K562 (cell line): ENCODE measurements around the gene ACBD6. TPM values are rescaled to one million over a fixed set of nuclear protein-coding genes. Genes with fewer than 3 reads are reported as not detected.

Experiments used
- ATAC-seq: fragments of 200-7000 bp; cut with Tn5 transposase; 3 replicates; pipeline ENCODE4 v1.9.1; 2020; ENCODE audit warnings: moderate library complexity
- BruUV-seq: library from RNA; stranded (reverse); fragments of 400-500 nt; replicated peaks from 2 replicates; lab custom pipeline; 2021; lab: Mats Ljungman, UMichigan
- CTCF ChIA-PET: fragments of 300-600 bp; formaldehyde crosslinking; extraction: SDS; loops from one replicate; lab custom pipeline; 2021; ENCODE audit warnings: low intra/inter-chr PET ratio; lab: Yijun Ruan, JAX
- POLR2A ChIA-PET: fragments of 300-600, 350-650 bp; sonication (Branson Sonifier 250); formaldehyde crosslinking; extraction: SDS; loops from one replicate; lab custom pipeline; 2021; ENCODE audit warnings: antibody characterized with exemption, inconsistent platforms; lab: Yijun Ruan, JAX
- DNase-seq, 4 experiments: peaks; one replicate each; pipeline versions ENCODE4 v3.0.0 to v3.0.0-alpha.2; 2011 to 2018; ENCODE audit warnings: low spot score in 3 of 4, mixed read lengths in 3 of 4; ENCODE audit errors: extremely low read depth in 1 of 4
- FAIRE-seq: peaks from 2 replicates; lab custom pipeline; 2011; peaks lifted over from hg19 to GRCh38; lab: Jason Lieb, UNC
- H2AFZ ChIP-seq: 2 replicates; pipeline ENCODE4 v1.6.0; 2011; ENCODE audit warnings: low read depth, low read length, control low read depth, inconsistent platforms
- H3K27ac ChIP-seq: fragments of 200-600 bp; 3 replicates; pipeline ENCODE4 v1.8.0; 2011; ENCODE audit warnings: low read depth, mild to moderate bottlenecking, control low read depth, inconsistent platforms, low read length, moderate library complexity, mixed read lengths; ENCODE audit errors: extremely low read depth
- H3K27me3 ChIP-seq, 2 experiments: fragments of 300-600 bp in 1 of 2; 2 replicates in 1 of 2; 3 replicates in 1 of 2; pipeline versions ENCODE4 v1.6.0 to v1.8.0; 2011; ENCODE audit warnings: inconsistent platforms in 2 of 2, low read length in 2 of 2, mild to moderate bottlenecking in 1 of 2, mixed read lengths in 1 of 2, moderate library complexity in 1 of 2; ENCODE audit not compliant: control insufficient read depth in 2 of 2, insufficient read depth in 2 of 2
- H3K36me3 ChIP-seq: fragments of 300-600 bp; 3 replicates; pipeline ENCODE4 v1.8.0; 2011; ENCODE audit warnings: mild to moderate bottlenecking, low read length, inconsistent platforms; ENCODE audit not compliant: control insufficient read depth, insufficient read depth
- H3K4me1 ChIP-seq, 2 experiments: fragments of 200-600 bp in 1 of 2; replicated peaks in 1 of 2; 2 replicates in 1 of 2; 3 replicates in 1 of 2; pipeline versions ENCODE4 v1.5.1 to v1.8.0; 2011; ENCODE audit warnings: inconsistent platforms in 2 of 2, low read length in 2 of 2, mild to moderate bottlenecking in 1 of 2, mixed read lengths in 1 of 2, moderate library complexity in 1 of 2; ENCODE audit not compliant: control insufficient read depth in 2 of 2, insufficient read depth in 2 of 2
- H3K4me2 ChIP-seq: 2 replicates; pipeline ENCODE4 v1.6.1; 2011; ENCODE audit warnings: low read length, control low read depth, inconsistent platforms, mixed read lengths; ENCODE audit not compliant: insufficient read depth
- H3K4me3 ChIP-seq: fragments of 200-600 bp; sonication (generic), shearing (Covaris generic); 2 replicates; pipeline ENCODE4 v1.5.1; 2016; ENCODE audit warnings: control low read depth, inconsistent platforms
- H3K79me2 ChIP-seq: fragments of 200-600 bp; 3 replicates; pipeline ENCODE4 v1.8.0; 2011; ENCODE audit warnings: low read length, inconsistent platforms; ENCODE audit not compliant: control insufficient read depth, insufficient read depth
- H3K9ac ChIP-seq, 2 experiments: 2 replicates each; pipeline versions ENCODE4 v1.6.0 to v1.6.1; 2011; ENCODE audit warnings: low read depth in 2 of 2, low read length in 2 of 2, control low read depth in 1 of 2, inconsistent platforms in 1 of 2, mild to moderate bottlenecking in 1 of 2, mixed read lengths in 1 of 2; ENCODE audit not compliant: insufficient read depth in 1 of 2
- H3K9me1 ChIP-seq: one replicate; pipeline ENCODE4 v1.6.0; 2011; ENCODE audit warnings: inconsistent platforms, mild to moderate bottlenecking, low read length, moderate library complexity; ENCODE audit not compliant: control insufficient read depth, insufficient read depth
- H3K9me3 ChIP-seq: replicated peaks from 2 replicates; pipeline ENCODE4 v1.5.1; 2011; ENCODE audit warnings: low read depth, low read length, inconsistent platforms; ENCODE audit not compliant: control insufficient read depth, insufficient read depth
- H4K20me1 ChIP-seq: replicated peaks from 2 replicates; pipeline ENCODE4 v1.6.1; 2011; ENCODE audit warnings: low read length, inconsistent platforms, mixed read lengths; ENCODE audit not compliant: control insufficient read depth, insufficient read depth
- ERF ChIP-seq: fragments of 450-650 bp; formaldehyde crosslinking; IDR thresholded peaks from 2 replicates; pipeline ENCODE4 v1.4.0; 2020; ENCODE audit warnings: mild to moderate bottlenecking, mixed read lengths
- KDM1A ChIP-seq, 2 experiments: fragments of 450-650 bp; IDR thresholded peaks; 2 replicates each; pipeline ENCODE4 v1.6.1; 2016; ENCODE audit warnings: mild to moderate bottlenecking in 2 of 2
- PHF21A ChIP-seq: fragments of 450-650 bp; IDR thresholded peaks from 2 replicates; pipeline ENCODE4 v1.6.1; 2017; ENCODE audit warnings: low read depth, borderline replicate concordance
- WGBS: fragments of 100-300 bp; shearing (Covaris generic); methylation state at CpG from one replicate; pipeline ENCODE4 v1.1.6; 2016; ENCODE audit warnings: low coverage, mixed read lengths; ENCODE audit not compliant: insufficient coverage; ENCODE audit errors: missing lambda C conversion rate; 5-methylcytosine and 5-hydroxymethylcytosine counted together
- in situ Hi-C: fragments of 300-500 bp; cut with MboI; formaldehyde crosslinking; loops from 4 replicates; pipeline ENCODE4 v1.15.0; 2018; ENCODE audit warnings: inconsistent platforms, mixed read lengths
- intact Hi-C: fragments of 100-400 bp; cut with micrococcal nuclease; formaldehyde crosslinking; loops from 2 replicates; pipeline ENCODE4 v1.14.2; 2022
- polyA plus RNA-seq, 8 experiments: library from polyadenylated mRNA; depleted of rRNA in 4 of 8; stranded (reverse) in 5 of 8; unstranded in 3 of 8; fragments of >200 nt; fragmentation: Nextera tagmentation in 2 of 8; fragmentation: Illumina TruSeq in 1 of 8; extraction: Ambion mirVana in 2 of 8; extraction: Trizol in 1 of 8; gene quantifications; 2 replicates each; pipeline versions ENCODE4 v1.2.1 to v1.2.3, GENCODE V29; 2011 to 2014; ENCODE audit warnings: inconsistent platforms in 1 of 8, missing spikeins in 1 of 8
- total RNA-seq, 7 experiments: library from RNA; depleted of rRNA in 6 of 7; stranded (reverse); fragments of >200 nt in 6 of 7; fragmentation: Illumina TruSeq in 2 of 7; extraction: Trizol in 2 of 7; gene quantifications; 2 replicates each; pipeline versions ENCODE4 v1.2.1 to v1.2.3, GENCODE V29; 2011 to 2021; ENCODE audit warnings: low replicate concordance in 1 of 7
- TF ChIP-seq, protein P1 (sequence below), 3 experiments: IDR thresholded peaks in 2 of 3; conservative IDR thresholded peaks in 1 of 3; 2 replicates each; pipeline ENCODE4 v1.5.1; 2011 to 2012; ENCODE audit warnings: low read length in 3 of 3, mild to moderate bottlenecking in 3 of 3, control low read depth in 2 of 3, improper control_type of control experiment in 1 of 3, inconsistent platforms in 1 of 3, low read depth in 1 of 3, mixed read lengths in 1 of 3, moderate library complexity in 1 of 3; ENCODE audit not compliant: insufficient read depth in 2 of 3

Gene ACBD6
- total and polyA plus RNA-seq, 9 of the 15 experiments (the other 6 are each of a cell fraction or from before 2014, with no cell fraction given) = 16.9 to 107 (median 77.7) TPM

DNA sequence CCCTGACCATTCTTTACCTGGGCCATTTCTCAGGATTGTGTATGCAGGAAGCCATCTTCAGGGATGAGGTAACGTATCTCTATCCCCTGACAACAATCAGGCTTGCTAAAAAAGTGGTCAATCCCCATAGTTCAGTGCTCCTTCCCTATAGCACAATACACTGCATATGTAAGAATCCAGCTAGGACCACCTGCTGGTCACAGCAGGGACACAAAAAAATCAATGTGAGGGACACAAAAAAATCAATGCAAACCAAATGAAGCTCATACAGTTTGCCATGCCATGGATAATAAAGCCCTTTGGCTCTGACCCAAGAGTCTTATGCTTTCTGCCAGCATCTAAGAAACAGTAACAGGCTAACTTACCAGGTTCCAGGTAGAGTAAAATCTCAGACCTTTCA is 16.3 kb downstream of the ACBD6 start:
- BruUV-seq = no TSS peak
- WGBS = 100% methylated on average over 1 of the region's 1 CpG
- Histone ChIP-seq H3K4me3 (no peak overlapping the region), H3K4me1 (no peaks in the 10 kb centered on the region), H3K27ac (no peak overlapping the region), H3K4me2 (no peak overlapping the region), H3K9me3 (no peaks in the 10 kb centered on the region), H3K27me3 (no peaks in the 10 kb centered on the region), H4K20me1 (no peaks in the 10 kb centered on the region), H2AFZ (no peak overlapping the region), H3K9me1 (no peaks in the 10 kb centered on the region), H3K9ac (no peak overlapping the region), H3K79me2 (peaks cover 10% of the 10 kb centered on the region; the same call in 1 of the 3 replicates), H3K36me3 (peaks cover 47% of the 10 kb centered on the region)
- in situ Hi-C loops = loop anchor here (10.0 kb wide), 1 partner anchor 301 kb away; no protein-coding TSS in a partner anchor
- FAIRE-seq (no peak), ATAC-seq (no peak), DNase-seq (peak in 1 of 4 experiments; percentile 31)
- POLR2A ChIA-PET = no interaction called here
- TF ChIP-seq PHF21A (peak; percentile 58; the same call in 1 of the 2 replicates), ERF (CRISPR knock-in tag) (no peak), KDM1A (IDR thresholded peaks at IDR 0.05) (peak in 1 of 2 experiments; percentile 24; a peak in 1 of 4 replicates)
- TF ChIP-seq, protein P1, sequence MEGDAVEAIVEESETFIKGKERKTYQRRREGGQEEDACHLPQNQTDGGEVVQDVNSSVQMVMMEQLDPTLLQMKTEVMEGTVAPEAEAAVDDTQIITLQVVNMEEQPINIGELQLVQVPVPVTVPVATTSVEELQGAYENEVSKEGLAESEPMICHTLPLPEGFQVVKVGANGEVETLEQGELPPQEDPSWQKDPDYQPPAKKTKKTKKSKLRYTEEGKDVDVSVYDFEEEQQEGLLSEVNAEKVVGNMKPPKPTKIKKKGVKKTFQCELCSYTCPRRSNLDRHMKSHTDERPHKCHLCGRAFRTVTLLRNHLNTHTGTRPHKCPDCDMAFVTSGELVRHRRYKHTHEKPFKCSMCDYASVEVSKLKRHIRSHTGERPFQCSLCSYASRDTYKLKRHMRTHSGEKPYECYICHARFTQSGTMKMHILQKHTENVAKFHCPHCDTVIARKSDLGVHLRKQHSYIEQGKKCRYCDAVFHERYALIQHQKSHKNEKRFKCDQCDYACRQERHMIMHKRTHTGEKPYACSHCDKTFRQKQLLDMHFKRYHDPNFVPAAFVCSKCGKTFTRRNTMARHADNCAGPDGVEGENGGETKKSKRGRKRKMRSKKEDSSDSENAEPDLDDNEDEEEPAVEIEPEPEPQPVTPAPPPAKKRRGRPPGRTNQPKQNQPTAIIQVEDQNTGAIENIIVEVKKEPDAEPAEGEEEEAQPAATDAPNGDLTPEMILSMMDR (IDR thresholded peaks at IDR 0.05 in 2 of 3, conservative IDR thresholded peaks at IDR 0.05 in 1 of 3; ENCODE audit: insufficient read depth in 2 of 3, low read depth in 1 of 3, low read length in 3 of 3) = 0 out of 6 replicates have a peak, but pooled peaks of 1 of the 3 experiments have one; percentile 18
- intact Hi-C loops = no loop called here
- CTCF ChIA-PET = no interaction called here
